GM12878 (cell line): Measurements from ENCODE around the gene PHKB. TPM values are rescaled to one million over a fixed set of nuclear protein-coding genes. Genes with fewer than 3 reads are reported as not detected.

ENCODE experiments used
- ATAC-seq: fragments of 200-7000 bp; cut with Tn5 transposase; 3 replicates; pipeline ENCODE4 v1.9.1; 2020; ENCODE audit warnings: mild to moderate bottlenecking, moderate library complexity
- BruUV-seq: library from RNA; stranded (reverse); fragments of 400-500 nt; replicated peaks from 2 replicates; lab custom pipeline; 2021; lab: Mats Ljungman, UMichigan
- CTCF ChIA-PET: fragments of 300-600 bp; sonication (Branson Sonifier 250); formaldehyde crosslinking; extraction: SDS; loops from one replicate; lab custom pipeline; 2021; ENCODE audit warnings: inconsistent platforms; lab: Yijun Ruan, JAX
- POLR2A ChIA-PET: fragments of 350-600 bp; formaldehyde crosslinking; extraction: SDS; loops from one replicate; lab custom pipeline; 2021; ENCODE audit warnings: inconsistent platforms; lab: Charles Lee
- RAD21 ChIA-PET: fragments of 300-600 bp; sonication (Branson Sonifier 250); formaldehyde crosslinking; loops from one replicate; lab custom pipeline; 2023; ENCODE audit warnings: antibody characterized with exemption; ENCODE audit not compliant: unreplicated experiment; lab: Charles Lee
- SMC1A ChIA-PET: fragments of 300-600 bp; sonication (Branson Sonifier 250); formaldehyde crosslinking; loops from one replicate; lab custom pipeline; 2023; ENCODE audit not compliant: unreplicated experiment, uncharacterized antibody; lab: Charles Lee
- DNase-seq: peaks from one replicate; pipeline ENCODE4 v3.0.0-alpha.2; 2011; ENCODE audit warnings: low read depth, low spot score
- FAIRE-seq: peaks from 3 replicates; lab custom pipeline; 2011; peaks lifted over from hg19 to GRCh38; lab: Jason Lieb, UNC
- H2AFZ ChIP-seq: 2 replicates; pipeline ENCODE4 v1.6.0; 2011; ENCODE audit warnings: low read depth, low read length, control low read depth; ENCODE audit not compliant: control insufficient read depth
- H3K27ac ChIP-seq: 2 replicates; pipeline ENCODE4 v1.5.1; 2011; ENCODE audit warnings: control low read depth; ENCODE audit not compliant: control insufficient read depth, insufficient read depth
- H3K27me3 ChIP-seq, 2 experiments: replicated peaks in 1 of 2; 2 replicates each; pipeline versions ENCODE4 v1.6.0 to v1.6.1; 2011; ENCODE audit warnings: low read length in 1 of 2; ENCODE audit not compliant: control insufficient read depth in 2 of 2, insufficient read depth in 2 of 2
- H3K36me3 ChIP-seq, 2 experiments: 2 replicates each; pipeline ENCODE4 v1.5.1; 2011; ENCODE audit warnings: low read length in 1 of 2; ENCODE audit not compliant: control insufficient read depth in 2 of 2, insufficient read depth in 2 of 2
- H3K4me1 ChIP-seq: 2 replicates; pipeline ENCODE4 v1.6.1; 2011; ENCODE audit warnings: mild to moderate bottlenecking, low read length, moderate library complexity, mixed read lengths; ENCODE audit not compliant: control insufficient read depth, insufficient read depth
- H3K4me2 ChIP-seq: 2 replicates; pipeline ENCODE4 v1.6.0; 2011; ENCODE audit warnings: control low read depth; ENCODE audit not compliant: control insufficient read depth, insufficient read depth
- H3K4me3 ChIP-seq: fragments of 200-600 bp; sonication (generic); 2 replicates; pipeline ENCODE4 v1.5.1; 2016
- H3K79me2 ChIP-seq: 2 replicates; pipeline ENCODE4 v1.6.0; 2011; ENCODE audit warnings: low read length; ENCODE audit not compliant: control insufficient read depth, insufficient read depth
- H3K9ac ChIP-seq: 2 replicates; pipeline ENCODE4 v1.8.0; 2011; ENCODE audit warnings: low read length, control low read depth, mixed read lengths; ENCODE audit not compliant: control insufficient read depth, insufficient read depth
- H3K9me3 ChIP-seq: replicated peaks from 3 replicates; pipeline ENCODE4 v1.5.1; 2011; ENCODE audit warnings: mild to moderate bottlenecking, low read length; ENCODE audit not compliant: control insufficient read depth, insufficient read depth
- H4K20me1 ChIP-seq: 2 replicates; pipeline ENCODE4 v1.6.0; 2011; ENCODE audit not compliant: control insufficient read depth, insufficient read depth
- BRCA1 ChIP-seq: IDR thresholded peaks from 2 replicates; pipeline ENCODE4 v1.6.1; 2011; ENCODE audit warnings: low read depth, low read length, improper control_type of control experiment
- CEBPZ ChIP-seq: fragments of 150-350 bp; IDR thresholded peaks from 2 replicates; pipeline ENCODE4 v1.6.1; 2016; ENCODE audit warnings: low read depth, low read length
- CUX1 ChIP-seq: IDR thresholded peaks from 2 replicates; pipeline ENCODE4 v1.6.1; 2012; ENCODE audit warnings: improper control_type of control experiment, low read depth, low read length; ENCODE audit not compliant: insufficient replicate concordance
- EP300 ChIP-seq, 2 experiments: fragments of 150-350 bp in 1 of 2; IDR thresholded peaks; 2 replicates each; pipeline ENCODE4 v1.6.1; 2011 to 2012; ENCODE audit warnings: low read depth in 2 of 2, low read length in 2 of 2, borderline replicate concordance in 1 of 2, improper control_type of control experiment in 1 of 2, inconsistent platforms in 1 of 2; ENCODE audit not compliant: control insufficient read depth in 1 of 2
- ESRRA ChIP-seq: IDR thresholded peaks from 2 replicates; pipeline ENCODE4 v1.6.1; 2012; ENCODE audit warnings: mild to moderate bottlenecking, low read length, improper control_type of control experiment
- JUNB ChIP-seq: IDR thresholded peaks from 2 replicates; pipeline ENCODE4 v1.6.1; 2016; ENCODE audit warnings: antibody characterized with exemption, mild to moderate bottlenecking
- MEF2B ChIP-seq: fragments of 450-650 bp; IDR thresholded peaks from 2 replicates; pipeline ENCODE4 v1.6.1; 2018; ENCODE audit warnings: mild to moderate bottlenecking, moderate library complexity; ENCODE audit not compliant: partially characterized antibody, poor library complexity, severe bottlenecking
- MTA2 ChIP-seq: fragments of 450-650 bp; IDR thresholded peaks from 2 replicates; pipeline ENCODE4 v1.6.1; 2016; ENCODE audit warnings: low read depth, mild to moderate bottlenecking, moderate library complexity
- POLR2AphosphoS2 ChIP-seq: IDR thresholded peaks from 2 replicates; pipeline ENCODE4 v1.6.1; 2011; ENCODE audit warnings: low read depth, mild to moderate bottlenecking, low read length, improper control_type of control experiment, moderate library complexity
- SMAD5 ChIP-seq: IDR thresholded peaks from 2 replicates; pipeline ENCODE4 v1.6.1; 2016; ENCODE audit warnings: antibody characterized with exemption, low read depth
- SRF ChIP-seq, 2 experiments: IDR thresholded peaks; 2 replicates each; pipeline ENCODE4 v1.6.1; 2011; ENCODE audit warnings: low read depth in 2 of 2, low read length in 2 of 2, mild to moderate bottlenecking in 1 of 2, moderate library complexity in 1 of 2
- STAT3 ChIP-seq: IDR thresholded peaks from 2 replicates; pipeline ENCODE4 v1.6.1; 2011; ENCODE audit warnings: low read depth, low read length, improper control_type of control experiment
- TAF1 ChIP-seq: IDR thresholded peaks from 2 replicates; pipeline ENCODE4 v1.6.1; 2011; ENCODE audit warnings: mild to moderate bottlenecking, low read depth, low read length, borderline replicate concordance
- ZBED1 ChIP-seq: IDR thresholded peaks from 2 replicates; pipeline ENCODE4 v1.6.1; 2016; ENCODE audit warnings: borderline replicate concordance
- ZNF274 ChIP-seq: IDR thresholded peaks from one replicate; pipeline ENCODE4 v1.8.0; 2011; ENCODE audit not compliant: insufficient read length, insufficient read depth
- WGBS: methylation state at CpG from one replicate; pipeline ENCODE4 v1.1.6; 2016; ENCODE audit warnings: low lambda C conversion rate; ENCODE audit not compliant: insufficient replicate concordance, insufficient coverage; ENCODE audit errors: missing lambda C conversion rate; 5-methylcytosine and 5-hydroxymethylcytosine counted together
- in situ Hi-C: fragments of 300-500 bp; cut with MboI; formaldehyde crosslinking; loops from 9 replicates; pipeline ENCODE4 v1.14.3; 2018; ENCODE audit warnings: mixed read lengths
- intact Hi-C: fragments of 100-400 bp; cut with micrococcal nuclease; formaldehyde crosslinking; loops from one replicate; pipeline ENCODE4 v1.14.2; 2022; ENCODE audit not compliant: unreplicated experiment
- polyA plus RNA-seq, 11 experiments: library from polyadenylated mRNA; depleted of rRNA in 4 of 11; unstranded in 6 of 11; stranded (reverse) in 5 of 11; fragments of >200 nt; fragmentation: Nextera tagmentation in 4 of 11; fragmentation: Illumina TruSeq in 1 of 11; extraction: Ambion mirVana in 4 of 11; extraction: Trizol in 1 of 11; gene quantifications; 1 replicate in 1 of 11; 2 replicates in 10 of 11; pipeline versions ENCODE4 v1.2.1 to v1.2.3, GENCODE V29; 2011 to 2016; ENCODE audit warnings: inconsistent platforms in 2 of 11, missing spikeins in 2 of 11, low read depth in 1 of 11
- total RNA-seq, 4 experiments: library from RNA; depleted of rRNA in 3 of 4; stranded (reverse); fragments of >200 nt in 3 of 4; fragmentation: Illumina TruSeq in 1 of 4; extraction: Trizol in 1 of 4; gene quantifications; 2 replicates each; pipeline versions ENCODE4 v1.2.1 to v1.2.3, GENCODE V29; 2013 to 2021

Gene PHKB
- total and polyA plus RNA-seq, 10 of the 15 experiments (the other 5 are each of a cell fraction or from before 2014, with no cell fraction given): 14.2 to 65.6 (median 37.0) TPM

- no peak for TF ChIP-seq CEBPZ
Observed at GRCh38 chr16:47705266-47705665, 244.1 kb downstream of the PHKB start (continued).

GRCh38 chr16:47711809-47712208 lies 250.7 kb downstream of the PHKB start:
- SMC1A ChIA-PET: no interaction called here
- Histone ChIP-seq H3K9ac (no peak overlapping the region), H3K4me3 (no peak overlapping the region), H4K20me1 (no peaks in the 10 kb centered on the region), H3K79me2 (no peaks in the 10 kb centered on the region), H3K27me3 (no peaks in the 10 kb centered on the region), H3K4me1 (peaks cover 3% of the 10 kb centered on the region), H3K36me3 (no peaks in the 10 kb centered on the region), H3K27ac (no peak overlapping the region), H3K9me3 (no peaks in the 10 kb centered on the region), H3K4me2 (no peak overlapping the region), H2AFZ (no peak overlapping the region)
- CTCF ChIA-PET: no interaction called here
- intact Hi-C loops (loop anchor here (5.0 kb wide), 1 partner anchor 445 kb away; the partner anchor contains the start of gene ABCC12), in situ Hi-C loops (no loop called here)
- no TSS peak for BruUV-seq
- POLR2A ChIA-PET: no interaction called here
- WGBS: 100% methylated on average over 4 of the region's 4 CpGs
- no peak for DNase-seq
- no peak for FAIRE-seq
- RAD21 ChIA-PET: no interaction called here
- no peak for ATAC-seq
- TF ChIP-seq ZBED1 (no peak), MEF2B (no peak), MTA2 (no peak), SMAD5 (no peak), EP300 (IDR thresholded peaks at IDR 0.05; ENCODE audit: borderline replicate concordance in 1 of 2, control insufficient read depth in 1 of 2, low read depth in 2 of 2, low read length in 2 of 2) (no peak), JUNB (no peak), ZNF274 (no peak), SRF (IDR thresholded peaks at IDR 0.05; ENCODE audit: low read depth in 2 of 2, low read length in 2 of 2) (no peak), BRCA1 (no peak), ESRRA (no peak), POLR2AphosphoS2 (no peak), CUX1 (no peak), TAF1 (no peak), STAT3 (no peak)
